ENCODE measurements around the gene SDC3.

SDC3 gene

DNA sequence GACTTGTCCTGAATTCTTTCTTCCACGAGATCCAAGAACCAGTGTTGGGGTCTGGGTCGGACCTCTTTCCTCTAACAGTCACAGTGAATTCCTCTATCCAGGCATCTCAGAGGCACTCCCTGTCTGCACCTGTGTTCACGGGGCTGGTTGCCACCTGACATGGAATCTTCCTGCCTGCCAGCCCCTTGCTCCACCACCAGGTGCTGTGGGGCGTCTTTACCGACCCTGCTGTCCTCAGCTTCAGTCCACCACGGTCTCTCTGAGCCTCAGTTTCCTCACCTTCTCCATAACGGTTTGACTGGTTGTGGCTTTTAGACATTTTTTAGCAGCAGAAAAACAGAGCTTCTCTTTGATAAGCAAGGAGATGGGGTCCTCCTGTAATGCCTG lies 62.7 kb downstream of the SDC3 start:
- TF ChIP-seq, protein P1, sequence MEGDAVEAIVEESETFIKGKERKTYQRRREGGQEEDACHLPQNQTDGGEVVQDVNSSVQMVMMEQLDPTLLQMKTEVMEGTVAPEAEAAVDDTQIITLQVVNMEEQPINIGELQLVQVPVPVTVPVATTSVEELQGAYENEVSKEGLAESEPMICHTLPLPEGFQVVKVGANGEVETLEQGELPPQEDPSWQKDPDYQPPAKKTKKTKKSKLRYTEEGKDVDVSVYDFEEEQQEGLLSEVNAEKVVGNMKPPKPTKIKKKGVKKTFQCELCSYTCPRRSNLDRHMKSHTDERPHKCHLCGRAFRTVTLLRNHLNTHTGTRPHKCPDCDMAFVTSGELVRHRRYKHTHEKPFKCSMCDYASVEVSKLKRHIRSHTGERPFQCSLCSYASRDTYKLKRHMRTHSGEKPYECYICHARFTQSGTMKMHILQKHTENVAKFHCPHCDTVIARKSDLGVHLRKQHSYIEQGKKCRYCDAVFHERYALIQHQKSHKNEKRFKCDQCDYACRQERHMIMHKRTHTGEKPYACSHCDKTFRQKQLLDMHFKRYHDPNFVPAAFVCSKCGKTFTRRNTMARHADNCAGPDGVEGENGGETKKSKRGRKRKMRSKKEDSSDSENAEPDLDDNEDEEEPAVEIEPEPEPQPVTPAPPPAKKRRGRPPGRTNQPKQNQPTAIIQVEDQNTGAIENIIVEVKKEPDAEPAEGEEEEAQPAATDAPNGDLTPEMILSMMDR (IDR thresholded peaks at IDR 0.05), result no peak
- Histone ChIP-seq H3K27ac (no peak overlapping the region), H3K4me3 (ENCODE audit: low read depth in 1 of 2, low read length in 1 of 2) (no peak overlapping the region), H3K27me3 (peaks cover 98% of the 10 kb centered on the region), H3K36me3 (no peaks in the 10 kb centered on the region), H3K9me3 (no peaks in the 10 kb centered on the region), H3K4me1 (ENCODE audit: control insufficient read depth in 1 of 2, insufficient read depth in 1 of 2, low read depth in 1 of 2, low read length in 1 of 2) (peaks cover 0 to under 1% of the 10 kb centered on the region in 2 experiments)

- Histone ChIP-seq H3K36me3 (no peaks in the 10 kb centered on the region), H3K4me1 (ENCODE audit: control insufficient read depth in 1 of 2, insufficient read depth in 1 of 2, low read depth in 1 of 2, low read length in 1 of 2) (peaks cover 0 to 3% of the 10 kb centered on the region in 2 experiments), H3K27ac (no peak overlapping the region), H3K9me3 (no peaks in the 10 kb centered on the region), H3K4me3 (ENCODE audit: low read depth in 1 of 2, low read length in 1 of 2) (no peak overlapping the region), H3K27me3 (peaks cover 99% of the 10 kb centered on the region)
- TF ChIP-seq, protein P1 (IDR thresholded peaks at IDR 0.05), result no peak
Observed at GRCh38 chr1:30845237-30845903, 63.2 kb downstream of the SDC3 start.

- Histone ChIP-seq H3K4me3 (ENCODE audit: low read depth in 1 of 2, low read length in 1 of 2) (no peak overlapping the region), H3K9me3 (no peaks in the 10 kb centered on the region), H3K4me1 (ENCODE audit: control insufficient read depth in 1 of 2, insufficient read depth in 1 of 2, low read depth in 1 of 2, low read length in 1 of 2) (peaks cover 0 to 3% of the 10 kb centered on the region in 2 experiments), H3K27me3 (peaks cover 99% of the 10 kb centered on the region), H3K27ac (no peak overlapping the region), H3K36me3 (no peaks in the 10 kb centered on the region)
- TF ChIP-seq, protein P1 (IDR thresholded peaks at IDR 0.05), result no peak
Observed at GRCh38 chr1:30844631-30845030, 63.9 kb downstream of the SDC3 start.

GRCh38 chr1:30842697-30843354 lies 65.7 kb downstream of the SDC3 start:
- TF ChIP-seq, protein P1 (IDR thresholded peaks at IDR 0.05), result no peak
- Histone ChIP-seq H3K27ac (no peak overlapping the region), H3K9me3 (no peaks in the 10 kb centered on the region), H3K27me3 (peaks cover 99% of the 10 kb centered on the region), H3K36me3 (no peaks in the 10 kb centered on the region), H3K4me1 (ENCODE audit: control insufficient read depth in 1 of 2, insufficient read depth in 1 of 2, low read depth in 1 of 2, low read length in 1 of 2) (peaks cover 0 to 3% of the 10 kb centered on the region in 2 experiments), H3K4me3 (ENCODE audit: low read depth in 1 of 2, low read length in 1 of 2) (no peak overlapping the region)

- no peak overlapping the region for H3K27ac ChIP-seq
- peaks cover 98% of the 10 kb centered on the region for H3K27me3 ChIP-seq
- peaks cover 0 to 3% of the 10 kb centered on the region in 2 experiments for H3K4me1 ChIP-seq (ENCODE audit: control insufficient read depth in 1 of 2, insufficient read depth in 1 of 2, low read depth in 1 of 2, low read length in 1 of 2)
- H3K36me3 ChIP-seq, result no peaks in the 10 kb centered on the region
- no peaks in the 10 kb centered on the region for H3K9me3 ChIP-seq
- H3K4me3 ChIP-seq (ENCODE audit: low read depth in 1 of 2, low read length in 1 of 2), result no peak overlapping the region
- TF ChIP-seq, protein P1 (IDR thresholded peaks at IDR 0.05), result no peak
Observed at GRCh38 chr1:30840904-30841598, 67.5 kb downstream of the SDC3 start.
